GM12873 (cell line): ENCODE results near the gene SOBP.

Source experiments
- CTCF ChIP-seq: IDR thresholded peaks from 2 replicates; pipeline ENCODE4 v1.5.1; 2012; ENCODE audit warnings: low read depth, mild to moderate bottlenecking, moderate library complexity, low read length, control low read depth; ENCODE audit not compliant: insufficient read depth; ENCODE audit errors: missing control alignments

Gene SOBP

GRCh38 chr6:107657373-107657754 is 167.4 kb downstream of the SOBP start:
- TF ChIP-seq CTCF: no peak

- peak; percentile 55 for TF ChIP-seq CTCF
Observed at GRCh38 chr6:107657755-107658461, 168.0 kb downstream of the SOBP start.

- TF ChIP-seq CTCF: peak; percentile 1
Observed at GRCh38 chr6:107658920-107659865, 169.3 kb downstream of the SOBP start.

GRCh38 chr6:107660839-107661238 is 170.9 kb downstream of the SOBP start:
- TF ChIP-seq CTCF: no peak

- no peak for TF ChIP-seq CTCF
Observed at GRCh38 chr6:107661291-107661690, 171.4 kb downstream of the SOBP start.

GRCh38 chr6:107662333-107662732 is 172.4 kb downstream of the SOBP start:
- TF ChIP-seq CTCF: no peak

GRCh38 chr6:107663308-107663707 is 173.4 kb downstream of the SOBP start:
- no peak for TF ChIP-seq CTCF
